Measurements from ENCODE around the gene PARVA.

Gene PARVA, protein sequence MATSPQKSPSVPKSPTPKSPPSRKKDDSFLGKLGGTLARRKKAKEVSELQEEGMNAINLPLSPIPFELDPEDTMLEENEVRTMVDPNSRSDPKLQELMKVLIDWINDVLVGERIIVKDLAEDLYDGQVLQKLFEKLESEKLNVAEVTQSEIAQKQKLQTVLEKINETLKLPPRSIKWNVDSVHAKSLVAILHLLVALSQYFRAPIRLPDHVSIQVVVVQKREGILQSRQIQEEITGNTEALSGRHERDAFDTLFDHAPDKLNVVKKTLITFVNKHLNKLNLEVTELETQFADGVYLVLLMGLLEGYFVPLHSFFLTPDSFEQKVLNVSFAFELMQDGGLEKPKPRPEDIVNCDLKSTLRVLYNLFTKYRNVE

GRCh38 chr11:12377106-12377823 lies at the start of gene PARVA:
PARVA (plus strand) TSS chr11:12377571; CDS start chr11:12377648, 77 bp downstream.
- TF ChIP-seq TEAD4 (IDR thresholded peaks at IDR 0.05), result peak; percentile 87
- TF ChIP-seq TCF12 (IDR thresholded peaks at IDR 0.05; ENCODE audit: low read depth), result 0 out of 2 replicates have a peak, but pooled peaks have one; percentile 21
- no peak for TF ChIP-seq EGR1 (IDR thresholded peaks at IDR 0.05)
- TF ChIP-seq YY1 (IDR thresholded peaks at IDR 0.05; ENCODE audit: low read depth), result peak; percentile 61; the same call in 1 of the 2 replicates
- TF ChIP-seq MAX (IDR thresholded peaks at IDR 0.05), result peak; percentile 55; the same call in 1 of the 2 replicates
- TF ChIP-seq, protein P1, sequence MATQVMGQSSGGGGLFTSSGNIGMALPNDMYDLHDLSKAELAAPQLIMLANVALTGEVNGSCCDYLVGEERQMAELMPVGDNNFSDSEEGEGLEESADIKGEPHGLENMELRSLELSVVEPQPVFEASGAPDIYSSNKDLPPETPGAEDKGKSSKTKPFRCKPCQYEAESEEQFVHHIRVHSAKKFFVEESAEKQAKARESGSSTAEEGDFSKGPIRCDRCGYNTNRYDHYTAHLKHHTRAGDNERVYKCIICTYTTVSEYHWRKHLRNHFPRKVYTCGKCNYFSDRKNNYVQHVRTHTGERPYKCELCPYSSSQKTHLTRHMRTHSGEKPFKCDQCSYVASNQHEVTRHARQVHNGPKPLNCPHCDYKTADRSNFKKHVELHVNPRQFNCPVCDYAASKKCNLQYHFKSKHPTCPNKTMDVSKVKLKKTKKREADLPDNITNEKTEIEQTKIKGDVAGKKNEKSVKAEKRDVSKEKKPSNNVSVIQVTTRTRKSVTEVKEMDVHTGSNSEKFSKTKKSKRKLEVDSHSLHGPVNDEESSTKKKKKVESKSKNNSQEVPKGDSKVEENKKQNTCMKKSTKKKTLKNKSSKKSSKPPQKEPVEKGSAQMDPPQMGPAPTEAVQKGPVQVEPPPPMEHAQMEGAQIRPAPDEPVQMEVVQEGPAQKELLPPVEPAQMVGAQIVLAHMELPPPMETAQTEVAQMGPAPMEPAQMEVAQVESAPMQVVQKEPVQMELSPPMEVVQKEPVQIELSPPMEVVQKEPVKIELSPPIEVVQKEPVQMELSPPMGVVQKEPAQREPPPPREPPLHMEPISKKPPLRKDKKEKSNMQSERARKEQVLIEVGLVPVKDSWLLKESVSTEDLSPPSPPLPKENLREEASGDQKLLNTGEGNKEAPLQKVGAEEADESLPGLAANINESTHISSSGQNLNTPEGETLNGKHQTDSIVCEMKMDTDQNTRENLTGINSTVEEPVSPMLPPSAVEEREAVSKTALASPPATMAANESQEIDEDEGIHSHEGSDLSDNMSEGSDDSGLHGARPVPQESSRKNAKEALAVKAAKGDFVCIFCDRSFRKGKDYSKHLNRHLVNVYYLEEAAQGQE (IDR thresholded peaks at IDR 0.05; ENCODE audit: low read depth), result no peak
- peak; percentile 26 for TF ChIP-seq TAF1 (IDR thresholded peaks at IDR 0.05; ENCODE audit: low read depth)
- 0 out of 2 replicates have a peak, but pooled peaks have one; percentile 28 for TF ChIP-seq ZBTB7A (IDR thresholded peaks at IDR 0.05; ENCODE audit: low read depth)

DNA sequence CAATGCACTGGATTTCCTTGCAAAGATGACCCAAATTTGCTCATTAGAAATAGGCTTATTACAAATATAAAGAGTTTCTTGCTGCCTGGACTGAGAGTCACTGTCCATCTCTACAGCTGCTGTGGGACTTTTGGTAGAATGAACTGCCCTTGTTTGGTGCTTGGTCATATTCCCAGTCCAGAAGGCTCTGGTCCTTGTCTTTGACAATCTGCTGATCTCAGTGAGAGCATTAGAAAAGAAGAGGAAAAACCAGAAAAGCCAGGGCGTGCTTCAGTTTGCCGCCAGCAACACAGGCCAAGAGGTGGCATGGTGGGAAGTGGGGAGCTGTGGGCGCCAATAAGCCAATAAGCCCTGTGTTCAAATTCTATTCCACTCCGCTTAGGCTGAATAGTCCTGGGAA lies 48.2 kb upstream of the PARVA start:
- no peak for TF ChIP-seq MAX (IDR thresholded peaks at IDR 0.05)
- TF ChIP-seq ZBTB7A (IDR thresholded peaks at IDR 0.05; ENCODE audit: low read depth), result no peak
- no peak for TF ChIP-seq EGR1 (IDR thresholded peaks at IDR 0.05)
- no peak for TF ChIP-seq RAD21 (IDR thresholded peaks at IDR 0.05; ENCODE audit: low read depth)
- no peak for TF ChIP-seq TAF1 (IDR thresholded peaks at IDR 0.05; ENCODE audit: low read depth)
- no peak for TF ChIP-seq FOXM1 (IDR thresholded peaks at IDR 0.05; ENCODE audit: borderline replicate concordance, low read depth)
- TF ChIP-seq CREB1 (IDR thresholded peaks at IDR 0.05; ENCODE audit: low read depth), result no peak
- no peak for TF ChIP-seq YY1 (IDR thresholded peaks at IDR 0.05; ENCODE audit: low read depth)
- TF ChIP-seq TCF12 (IDR thresholded peaks at IDR 0.05; ENCODE audit: low read depth), result no peak
- no peak for TF ChIP-seq EP300 (IDR thresholded peaks at IDR 0.05; ENCODE audit: borderline replicate concordance)
- TF ChIP-seq, protein P1 (IDR thresholded peaks at IDR 0.05; ENCODE audit: low read depth), result no peak
- no peak for TF ChIP-seq CEBPB (IDR thresholded peaks at IDR 0.05)

- TF ChIP-seq TCF12 (IDR thresholded peaks at IDR 0.05; ENCODE audit: low read depth) (no peak), EP300 (IDR thresholded peaks at IDR 0.05; ENCODE audit: borderline replicate concordance) (no peak), MAX (IDR thresholded peaks at IDR 0.05) (no peak)
Measured at GRCh38 chr11:12329797-12330196, 47.6 kb upstream of the PARVA start.

DNA sequence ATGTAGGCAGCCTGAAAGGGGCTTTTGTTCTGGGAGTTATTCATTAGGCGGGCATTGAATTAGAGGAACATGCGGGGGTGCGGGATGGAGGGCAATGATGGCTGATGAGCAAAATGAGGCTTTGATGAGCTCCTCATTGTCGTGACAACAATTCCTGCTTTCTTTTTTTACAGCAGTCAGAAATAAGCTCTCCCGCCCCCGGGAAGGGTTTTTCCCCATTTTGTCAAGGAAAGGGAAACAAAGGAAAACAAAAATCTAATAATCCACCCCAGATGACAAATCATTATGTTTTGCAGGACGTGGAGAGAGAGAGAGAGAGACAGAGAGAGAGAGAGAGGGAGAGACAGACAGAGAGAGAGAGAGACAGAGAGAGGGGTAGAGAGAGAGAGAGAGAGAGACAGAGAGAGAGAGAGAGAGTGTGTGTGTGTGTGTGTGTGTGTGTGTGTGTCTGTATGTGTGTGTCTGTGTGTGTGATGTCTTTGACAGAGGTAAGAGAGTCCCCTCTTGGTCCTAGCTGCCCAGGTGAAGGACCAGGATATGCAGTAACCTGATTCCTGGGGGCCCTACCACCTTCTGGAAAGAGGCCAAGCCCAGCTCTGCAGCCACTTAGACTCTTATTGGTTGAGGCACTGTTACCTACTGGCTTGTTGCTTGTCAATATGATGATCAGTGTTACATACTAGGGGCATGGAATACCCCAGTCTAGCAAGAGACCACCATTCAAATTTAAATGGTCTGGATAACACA lies 46.7 kb upstream of the PARVA start:
- TF ChIP-seq NFIC (IDR thresholded peaks at IDR 0.05), result peak; percentile 49
- TF ChIP-seq, protein P2, sequence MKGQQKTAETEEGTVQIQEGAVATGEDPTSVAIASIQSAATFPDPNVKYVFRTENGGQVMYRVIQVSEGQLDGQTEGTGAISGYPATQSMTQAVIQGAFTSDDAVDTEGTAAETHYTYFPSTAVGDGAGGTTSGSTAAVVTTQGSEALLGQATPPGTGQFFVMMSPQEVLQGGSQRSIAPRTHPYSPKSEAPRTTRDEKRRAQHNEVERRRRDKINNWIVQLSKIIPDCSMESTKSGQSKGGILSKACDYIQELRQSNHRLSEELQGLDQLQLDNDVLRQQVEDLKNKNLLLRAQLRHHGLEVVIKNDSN (IDR thresholded peaks at IDR 0.05), result no peak

DNA sequence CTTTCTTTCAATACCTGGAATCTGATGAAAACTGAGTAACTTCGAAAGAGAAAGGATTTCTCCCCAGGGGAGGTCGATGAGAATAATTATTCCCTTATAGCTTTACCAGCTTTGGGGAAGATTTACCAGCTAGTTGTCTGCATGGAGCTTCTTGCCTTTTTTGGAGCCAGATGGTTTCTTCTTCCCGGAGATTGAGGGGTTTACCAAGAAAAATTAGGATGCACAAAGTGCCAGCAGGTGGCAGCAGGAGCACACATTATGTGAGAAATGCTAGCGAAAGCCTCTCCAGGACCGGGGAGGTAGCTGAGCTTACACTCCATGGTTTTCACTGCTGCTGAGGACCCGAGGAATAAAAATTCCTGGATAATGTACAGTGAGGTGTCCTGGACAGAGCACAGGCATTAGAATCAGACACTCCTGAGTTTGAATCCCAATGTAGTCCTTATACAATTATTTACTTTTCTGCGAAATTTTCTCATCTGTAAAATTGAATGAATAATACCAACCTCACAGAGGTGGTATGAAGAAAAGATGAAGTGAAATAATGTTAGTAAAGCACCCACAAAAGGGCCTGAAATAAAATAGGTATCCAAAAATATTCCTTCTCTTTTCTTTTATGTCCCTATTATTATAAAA lies 46.0 kb upstream of the PARVA start:
- TF ChIP-seq CREB1 (IDR thresholded peaks at IDR 0.05; ENCODE audit: low read depth) (no peak), RAD21 (IDR thresholded peaks at IDR 0.05; ENCODE audit: low read depth) (peak; percentile 98), EGR1 (IDR thresholded peaks at IDR 0.05) (no peak)

DNA sequence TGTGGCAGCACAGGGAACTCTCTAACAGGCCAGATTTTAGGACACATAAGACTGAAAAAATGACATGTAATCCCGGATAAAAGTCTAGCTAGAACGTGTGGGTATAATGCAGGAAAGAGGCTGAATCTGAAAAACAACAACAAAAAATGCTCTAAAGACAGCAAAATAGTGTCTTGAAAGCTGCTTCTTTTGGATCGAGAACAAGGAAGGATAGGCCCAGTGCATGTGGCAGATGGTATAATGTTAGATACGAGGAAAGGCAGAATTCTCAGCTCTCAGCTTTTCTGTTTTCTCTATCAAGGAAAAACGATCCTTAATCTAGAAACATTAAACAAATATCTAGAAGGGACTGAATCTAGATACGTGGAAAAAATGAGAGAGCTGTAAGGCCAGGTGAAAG lies 33.8 kb upstream of the PARVA start:
- TF ChIP-seq ZBTB7A (IDR thresholded peaks at IDR 0.05; ENCODE audit: low read depth) (no peak), CEBPB (IDR thresholded peaks at IDR 0.05) (no peak), TAF1 (IDR thresholded peaks at IDR 0.05; ENCODE audit: low read depth) (no peak), EP300 (IDR thresholded peaks at IDR 0.05; ENCODE audit: borderline replicate concordance) (no peak), MAX (IDR thresholded peaks at IDR 0.05) (no peak), RAD21 (IDR thresholded peaks at IDR 0.05; ENCODE audit: low read depth) (no peak), YY1 (IDR thresholded peaks at IDR 0.05; ENCODE audit: low read depth) (no peak), TCF12 (IDR thresholded peaks at IDR 0.05; ENCODE audit: low read depth) (no peak), FOXM1 (IDR thresholded peaks at IDR 0.05; ENCODE audit: borderline replicate concordance, low read depth) (no peak)
- TF ChIP-seq, protein P1 (IDR thresholded peaks at IDR 0.05; ENCODE audit: low read depth), result no peak

Data from Ishikawa (cell line).